Type B pancreatic cell (in vitro differentiated cells): ENCODE results near the gene EZR. TPM values are rescaled to one million over a fixed set of nuclear protein-coding genes. Genes with fewer than 3 reads are reported as not detected.

ENCODE experiments used
- DNase-seq: peaks from one replicate; pipeline ENCODE4 v3.0.0; 2021; ENCODE audit warnings: mixed read lengths; ENCODE audit not compliant: unreplicated experiment; ENCODE audit errors: extremely low spot score
- H3K27ac Mint-ChIP-seq: 2 replicates; pipeline ENCODE4 v1.8.0; 2021; ENCODE audit warnings: mild to moderate bottlenecking, mixed read lengths
- H3K27me3 Mint-ChIP-seq: 2 replicates; pipeline ENCODE4 v1.8.0; 2021; ENCODE audit warnings: mixed read lengths
- H3K36me3 Mint-ChIP-seq: 2 replicates; pipeline ENCODE4 v1.8.0; 2021; ENCODE audit warnings: mixed read lengths
- H3K4me1 Mint-ChIP-seq: one replicate; pipeline ENCODE4 v1.8.0; 2021; ENCODE audit warnings: mixed read lengths; ENCODE audit not compliant: unreplicated experiment
- H3K4me3 Mint-ChIP-seq: 2 replicates; pipeline ENCODE4 v1.8.0; 2021; ENCODE audit warnings: mild to moderate bottlenecking, mixed read lengths
- H3K9me3 Mint-ChIP-seq: 2 replicates; pipeline ENCODE4 v1.8.0; 2021; ENCODE audit warnings: mixed read lengths
- total RNA-seq: library from RNA; stranded (reverse); gene quantifications from 2 replicates; pipeline ENCODE4 v1.2.1, GENCODE V29; 2021; ENCODE audit warnings: low replicate concordance
- TF ChIP-seq, protein P1 (sequence below): fragments of 200-600 bp; sonication (generic); conservative IDR thresholded peaks from 2 replicates; pipeline ENCODE4 v1.5.0; 2021; ENCODE audit warnings: antibody characterized with exemption, mild to moderate bottlenecking

EZR gene
- total RNA-seq, 1 donor from 2014 or later, result 166 TPM

DNA sequence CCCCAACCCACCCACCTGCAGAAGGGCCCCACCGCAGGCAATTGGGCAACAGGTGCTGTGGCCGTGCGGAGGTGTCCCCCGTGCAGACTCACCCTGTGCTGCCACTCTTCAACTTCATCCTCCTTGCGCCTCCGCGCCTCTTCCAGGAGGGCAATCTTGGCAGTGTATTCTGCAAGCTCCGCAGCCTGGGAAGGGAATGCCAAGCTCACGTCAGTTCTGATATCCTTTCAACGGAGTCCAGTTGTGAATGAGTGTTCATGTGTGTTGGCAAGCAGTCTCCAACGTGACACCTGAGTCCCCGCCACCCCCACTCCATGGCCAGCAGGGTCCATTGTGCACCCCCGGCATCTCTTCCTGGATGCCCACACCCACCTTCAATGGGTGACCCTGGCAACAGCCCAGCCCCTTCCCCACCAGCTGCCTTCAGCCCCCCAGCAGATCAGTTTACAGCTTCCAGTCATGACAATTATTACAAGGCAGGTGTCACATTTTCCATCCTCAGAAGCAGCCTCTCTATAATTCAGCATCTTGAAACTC, 49.9 kb downstream of the EZR start:
- peaks cover 59% of the 10 kb centered on the region for H3K36me3 Mint-ChIP-seq
- H3K27me3 Mint-ChIP-seq, result no peaks in the 10 kb centered on the region
- TF ChIP-seq, protein P1, sequence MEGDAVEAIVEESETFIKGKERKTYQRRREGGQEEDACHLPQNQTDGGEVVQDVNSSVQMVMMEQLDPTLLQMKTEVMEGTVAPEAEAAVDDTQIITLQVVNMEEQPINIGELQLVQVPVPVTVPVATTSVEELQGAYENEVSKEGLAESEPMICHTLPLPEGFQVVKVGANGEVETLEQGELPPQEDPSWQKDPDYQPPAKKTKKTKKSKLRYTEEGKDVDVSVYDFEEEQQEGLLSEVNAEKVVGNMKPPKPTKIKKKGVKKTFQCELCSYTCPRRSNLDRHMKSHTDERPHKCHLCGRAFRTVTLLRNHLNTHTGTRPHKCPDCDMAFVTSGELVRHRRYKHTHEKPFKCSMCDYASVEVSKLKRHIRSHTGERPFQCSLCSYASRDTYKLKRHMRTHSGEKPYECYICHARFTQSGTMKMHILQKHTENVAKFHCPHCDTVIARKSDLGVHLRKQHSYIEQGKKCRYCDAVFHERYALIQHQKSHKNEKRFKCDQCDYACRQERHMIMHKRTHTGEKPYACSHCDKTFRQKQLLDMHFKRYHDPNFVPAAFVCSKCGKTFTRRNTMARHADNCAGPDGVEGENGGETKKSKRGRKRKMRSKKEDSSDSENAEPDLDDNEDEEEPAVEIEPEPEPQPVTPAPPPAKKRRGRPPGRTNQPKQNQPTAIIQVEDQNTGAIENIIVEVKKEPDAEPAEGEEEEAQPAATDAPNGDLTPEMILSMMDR, result no peak
- H3K9me3 Mint-ChIP-seq, result no peaks in the 10 kb centered on the region
- DNase-seq, result no peak
- no peak overlapping the region for H3K4me3 Mint-ChIP-seq
- peak overlapping the region; percentile 79 for H3K27ac Mint-ChIP-seq
- peaks cover 25% of the 10 kb centered on the region for H3K4me1 Mint-ChIP-seq

- DNase-seq, result no peak
- Mint-ChIP-seq H3K4me3 (no peak overlapping the region), H3K9me3 (no peaks in the 10 kb centered on the region), H3K36me3 (peaks cover 57% of the 10 kb centered on the region), H3K27me3 (no peaks in the 10 kb centered on the region), H3K27ac (peak overlapping the region; percentile 47), H3K4me1 (peaks cover 30% of the 10 kb centered on the region)
- TF ChIP-seq, protein P1, result no peak
These were observed 50.7 kb downstream of the EZR start for GRCh38 chr6:158768436-158768835.

- Mint-ChIP-seq H3K4me3 (no peak overlapping the region), H3K27ac (peak overlapping the region; percentile 47), H3K27me3 (no peaks in the 10 kb centered on the region), H3K36me3 (peaks cover 50% of the 10 kb centered on the region), H3K4me1 (peaks cover 30% of the 10 kb centered on the region), H3K9me3 (no peaks in the 10 kb centered on the region)
- DNase-seq, result no peak
- TF ChIP-seq, protein P1, result no peak
These were observed 51.5 kb downstream of the EZR start for GRCh38 chr6:158767709-158768108.

- TF ChIP-seq, protein P1, result no peak
- Mint-ChIP-seq H3K9me3 (no peaks in the 10 kb centered on the region), H3K27ac (peak overlapping the region; percentile 12), H3K27me3 (no peaks in the 10 kb centered on the region), H3K36me3 (peaks cover 44% of the 10 kb centered on the region), H3K4me1 (peaks cover 37% of the 10 kb centered on the region), H3K4me3 (no peak overlapping the region)
- no peak for DNase-seq
These were observed 52.3 kb downstream of the EZR start for GRCh38 chr6:158766621-158767455.

GRCh38 chr6:158765499-158766068, 53.6 kb downstream of the EZR start:
- Mint-ChIP-seq H3K4me1 (peaks cover 34% of the 10 kb centered on the region), H3K9me3 (no peaks in the 10 kb centered on the region), H3K36me3 (peaks cover 34% of the 10 kb centered on the region), H3K27me3 (no peaks in the 10 kb centered on the region), H3K4me3 (no peak overlapping the region), H3K27ac (no peak overlapping the region)
- no peak for DNase-seq
- TF ChIP-seq, protein P1, result no peak
